Breast epithelium (tissue), 3 donors: ENCODE data around the gene NFATC3.

Source experiments
- POLR2A ChIP-seq: fragments of 450-650 bp; IDR thresholded peaks from one replicate; pipeline ENCODE4 v1.6.1; 2016; ENCODE audit warnings: antibody characterized with exemption, mild to moderate bottlenecking, moderate library complexity
- POLR2AphosphoS5 ChIP-seq, 3 donors: sonication (generic); formaldehyde crosslinking; IDR thresholded peaks; one replicate each; pipeline ENCODE4 v1.6.1; 2017; ENCODE audit warnings: antibody characterized with exemption in 3 of 3
- TF ChIP-seq, protein P1 (sequence below), 3 donors: fragments of 450-650 bp; IDR thresholded peaks; one replicate each; pipeline ENCODE4 v1.5.1; 2016 to 2017; ENCODE audit warnings: antibody characterized with exemption in 3 of 3, mild to moderate bottlenecking in 3 of 3, moderate library complexity in 3 of 3

DNA sequence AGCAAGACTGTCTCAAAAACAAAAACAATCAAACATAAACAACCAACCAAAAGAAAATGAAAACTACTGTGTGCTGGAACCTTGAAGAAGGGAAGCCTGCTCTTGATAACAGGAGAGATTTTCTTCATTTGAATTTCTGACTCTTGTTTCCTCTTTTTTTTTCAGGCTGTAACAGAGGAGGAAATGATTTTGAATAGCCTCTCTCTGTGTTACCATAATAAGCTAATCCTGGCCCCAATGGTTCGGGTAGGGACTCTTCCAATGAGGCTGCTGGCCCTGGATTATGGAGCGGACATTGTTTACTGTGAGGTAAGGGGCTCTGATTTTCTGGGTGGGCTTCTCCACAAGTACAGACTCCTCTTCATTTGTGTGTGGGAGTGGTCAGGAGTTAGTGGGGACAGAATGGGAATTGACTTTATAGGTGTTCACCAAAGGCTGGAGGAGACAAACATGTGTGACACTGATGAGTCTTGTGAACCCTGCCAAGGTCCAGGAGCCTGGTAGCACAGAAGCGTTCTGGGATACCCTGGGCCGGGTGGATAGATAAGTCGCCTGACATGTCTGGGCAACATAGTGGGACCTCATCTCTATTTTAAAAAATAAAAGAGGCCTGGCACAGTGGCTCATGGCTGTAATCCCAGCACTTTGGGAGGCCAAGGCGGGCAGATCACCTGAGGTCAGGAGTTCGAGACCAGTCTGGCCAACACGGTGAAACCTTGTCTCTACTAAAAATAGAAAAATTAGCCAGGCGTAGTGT lies 47.2 kb upstream of the NFATC3 start:
- TF ChIP-seq, protein P1, sequence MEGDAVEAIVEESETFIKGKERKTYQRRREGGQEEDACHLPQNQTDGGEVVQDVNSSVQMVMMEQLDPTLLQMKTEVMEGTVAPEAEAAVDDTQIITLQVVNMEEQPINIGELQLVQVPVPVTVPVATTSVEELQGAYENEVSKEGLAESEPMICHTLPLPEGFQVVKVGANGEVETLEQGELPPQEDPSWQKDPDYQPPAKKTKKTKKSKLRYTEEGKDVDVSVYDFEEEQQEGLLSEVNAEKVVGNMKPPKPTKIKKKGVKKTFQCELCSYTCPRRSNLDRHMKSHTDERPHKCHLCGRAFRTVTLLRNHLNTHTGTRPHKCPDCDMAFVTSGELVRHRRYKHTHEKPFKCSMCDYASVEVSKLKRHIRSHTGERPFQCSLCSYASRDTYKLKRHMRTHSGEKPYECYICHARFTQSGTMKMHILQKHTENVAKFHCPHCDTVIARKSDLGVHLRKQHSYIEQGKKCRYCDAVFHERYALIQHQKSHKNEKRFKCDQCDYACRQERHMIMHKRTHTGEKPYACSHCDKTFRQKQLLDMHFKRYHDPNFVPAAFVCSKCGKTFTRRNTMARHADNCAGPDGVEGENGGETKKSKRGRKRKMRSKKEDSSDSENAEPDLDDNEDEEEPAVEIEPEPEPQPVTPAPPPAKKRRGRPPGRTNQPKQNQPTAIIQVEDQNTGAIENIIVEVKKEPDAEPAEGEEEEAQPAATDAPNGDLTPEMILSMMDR (IDR thresholded peaks at IDR 0.05) = no peak
- TF ChIP-seq POLR2A (no peak), POLR2AphosphoS5 (IDR thresholded peaks at IDR 0.05) (no peak)
